Stimulated activated CD4-positive, alpha-beta T cell treated with anti-CD3 and anti-CD28 coated beads, TNF-alpha, amount 100 ng/mL, for 48 hours (primary cell): Measurements from ENCODE around the gene SSBP1.
"Not testable (repeated sequence)": the region's sequence is repeated elsewhere in the genome, so short reads cannot be mapped to it uniquely, and the experiment has no call there.

Source experiments
- DNase-seq, 3 donors: peaks; one replicate each; pipeline ENCODE4 v3.0.0-alpha.2; 2020; ENCODE audit warnings: low read depth in 3 of 3

Gene SSBP1

GRCh38 chr7:141770083-141770583 is 32.0 kb downstream of the SSBP1 start:
- DNase-seq: not testable (repeated sequence)

DNA sequence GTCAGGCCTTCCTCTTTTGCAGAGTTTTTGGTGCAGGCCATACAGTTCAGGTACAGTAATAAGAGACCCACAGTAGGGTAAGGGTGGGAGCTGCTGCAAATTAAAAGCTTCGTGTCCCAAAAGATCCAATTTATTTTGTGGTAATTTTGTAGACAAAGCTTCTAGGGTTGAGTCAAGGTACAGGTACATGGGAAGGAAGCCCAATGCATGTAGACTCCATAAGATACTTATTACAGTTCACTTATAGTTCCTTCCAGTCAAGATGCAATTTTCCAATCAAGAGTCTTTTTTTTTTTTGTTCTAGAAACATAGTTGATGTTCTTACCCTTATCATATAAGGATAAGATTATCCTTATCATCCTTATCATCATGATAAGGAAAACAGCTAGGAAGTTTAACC is 38.2 kb downstream of the SSBP1 start, which contains the start of gene TAS2R4:
TSS of gene TAS2R4 (plus strand) at position 301 of the 400 bp plus-strand sequence. CDS start 1,815 bp downstream, outside the sequence.
- no peak for DNase-seq

- peak in 1 of 3 donors; percentile 12 for DNase-seq
Measured at GRCh38 chr7:141785706-141786552, 47.8 kb downstream of the SSBP1 start.

GRCh38 chr7:141788296-141788695 is 50.1 kb downstream of the SSBP1 start:
- DNase-seq: no peak

GRCh38 chr7:141789917-141790316 is 51.8 kb downstream of the SSBP1 start, which contains the start of gene TAS2R5:
Gene TAS2R5, plus strand, starts transcription at chr7:141790217. Its CDS starts 145 bp downstream, at chr7:141790362.
- no peak for DNase-seq

DNA sequence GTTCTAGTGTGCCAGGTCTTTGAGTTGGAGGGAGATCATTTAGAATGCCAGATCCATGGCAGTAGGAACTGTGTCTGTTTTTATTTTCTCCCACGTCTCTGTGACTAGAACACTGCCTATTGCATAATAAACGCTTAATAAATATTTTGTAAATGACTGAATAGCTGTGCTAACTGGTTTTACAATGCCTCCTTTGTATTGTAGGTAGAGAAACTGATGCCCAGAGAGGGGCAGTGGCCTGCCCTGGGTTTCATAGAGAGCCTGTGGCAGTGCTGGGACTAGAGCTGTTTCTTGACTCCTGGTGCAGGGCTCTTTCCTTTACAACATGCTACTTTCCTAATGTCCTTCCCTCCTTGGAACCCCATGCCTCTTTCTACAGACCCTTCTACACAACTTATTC is 54.4 kb downstream of the SSBP1 start:
- no peak for DNase-seq
